Measurements from ENCODE around the gene GPATCH8.

The GPATCH8 gene

DNA sequence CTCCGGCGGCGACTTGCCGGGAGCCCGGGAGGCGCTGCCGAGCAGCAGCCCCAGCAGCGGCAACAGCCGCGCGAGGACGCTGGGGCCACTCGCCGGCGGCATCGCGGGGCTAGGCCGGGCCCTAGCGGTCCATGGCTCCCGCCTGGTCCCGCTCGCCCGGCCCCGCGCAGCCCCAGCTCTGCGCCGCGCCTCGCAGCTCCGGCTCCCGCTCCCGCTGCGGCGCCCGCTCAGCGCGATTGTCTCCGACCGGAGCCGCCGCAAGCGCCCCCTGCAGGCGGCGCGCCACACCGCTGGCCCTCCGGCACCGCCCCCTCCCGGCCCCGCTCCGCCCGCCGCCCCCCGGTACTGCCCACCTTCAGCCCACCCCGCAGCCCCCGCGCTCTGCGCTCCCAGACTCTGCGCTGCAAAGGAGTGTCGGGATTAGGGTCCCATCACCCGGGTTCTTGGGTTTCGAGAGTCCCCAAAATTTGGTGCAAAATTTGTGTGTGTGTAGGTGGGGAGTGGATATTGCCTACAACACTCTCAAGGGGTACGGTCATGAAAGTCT lies 139.5 kb downstream of the GPATCH8 start, which contains the start of gene FAM171A2:
FAM171A2 (minus strand) TSS at position 241 of the 547 bp plus-strand sequence; CDS start at position 102, 139 bp downstream.
- peak within 1 kb of the TSS; percentile 68 to 76 for H3K4me3 ChIP-seq (replicated peaks in 1 of 2; ENCODE audit: low read depth in 2 of 2, low read length in 2 of 2)
- DNase-seq (ENCODE audit: low read depth in 2 of 2), result peak; percentile 35 to 64

DNA sequence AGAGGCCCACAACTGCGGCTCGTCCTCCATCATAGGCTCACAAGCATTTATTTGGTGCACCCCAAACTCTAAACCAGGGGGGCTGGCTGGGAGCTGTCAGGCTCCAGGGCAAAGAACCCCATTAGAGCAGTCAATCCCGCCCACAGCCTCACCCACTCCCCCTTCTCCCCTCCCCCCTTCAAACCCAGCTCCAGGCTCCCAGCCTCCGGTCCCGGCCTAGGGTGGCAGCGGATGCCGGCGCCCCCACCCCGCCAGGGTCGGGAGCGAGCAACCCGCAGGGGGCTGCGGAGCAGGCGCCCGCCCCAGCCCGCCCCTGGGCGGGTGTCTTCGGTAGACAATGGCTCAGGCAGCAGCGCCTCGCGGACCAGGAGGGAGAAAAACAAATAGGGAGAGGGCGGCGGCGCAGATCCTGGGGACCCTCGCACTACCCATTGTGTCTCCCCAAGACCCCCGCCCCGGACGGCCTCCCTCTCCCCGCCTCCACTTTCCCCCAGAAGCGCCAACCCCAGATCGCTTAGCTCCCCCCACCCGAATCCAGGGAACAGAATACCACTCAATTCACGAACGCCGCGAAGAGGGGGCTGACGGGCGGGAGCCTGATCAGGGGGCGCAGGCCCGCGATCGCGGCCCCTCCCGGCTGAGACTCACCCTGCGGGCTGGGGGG lies 140.1 kb downstream of the GPATCH8 start:
- DNase-seq (ENCODE audit: low read depth in 2 of 2), result no peak
- TF ChIP-seq, protein P1, sequence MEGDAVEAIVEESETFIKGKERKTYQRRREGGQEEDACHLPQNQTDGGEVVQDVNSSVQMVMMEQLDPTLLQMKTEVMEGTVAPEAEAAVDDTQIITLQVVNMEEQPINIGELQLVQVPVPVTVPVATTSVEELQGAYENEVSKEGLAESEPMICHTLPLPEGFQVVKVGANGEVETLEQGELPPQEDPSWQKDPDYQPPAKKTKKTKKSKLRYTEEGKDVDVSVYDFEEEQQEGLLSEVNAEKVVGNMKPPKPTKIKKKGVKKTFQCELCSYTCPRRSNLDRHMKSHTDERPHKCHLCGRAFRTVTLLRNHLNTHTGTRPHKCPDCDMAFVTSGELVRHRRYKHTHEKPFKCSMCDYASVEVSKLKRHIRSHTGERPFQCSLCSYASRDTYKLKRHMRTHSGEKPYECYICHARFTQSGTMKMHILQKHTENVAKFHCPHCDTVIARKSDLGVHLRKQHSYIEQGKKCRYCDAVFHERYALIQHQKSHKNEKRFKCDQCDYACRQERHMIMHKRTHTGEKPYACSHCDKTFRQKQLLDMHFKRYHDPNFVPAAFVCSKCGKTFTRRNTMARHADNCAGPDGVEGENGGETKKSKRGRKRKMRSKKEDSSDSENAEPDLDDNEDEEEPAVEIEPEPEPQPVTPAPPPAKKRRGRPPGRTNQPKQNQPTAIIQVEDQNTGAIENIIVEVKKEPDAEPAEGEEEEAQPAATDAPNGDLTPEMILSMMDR (IDR thresholded peaks at IDR 0.05; ENCODE audit: low read depth, low read length), result no peak
- peak overlapping the region; percentile 68 to 76 for H3K4me3 ChIP-seq (replicated peaks in 1 of 2; ENCODE audit: low read depth in 2 of 2, low read length in 2 of 2)

More for the DNA sequence above, 139.5 kb downstream of the GPATCH8 start, which contains the start of gene FAM171A2:
- TF ChIP-seq, protein P1 (IDR thresholded peaks at IDR 0.05; ENCODE audit: low read depth, low read length), result peak; percentile 12

DNA sequence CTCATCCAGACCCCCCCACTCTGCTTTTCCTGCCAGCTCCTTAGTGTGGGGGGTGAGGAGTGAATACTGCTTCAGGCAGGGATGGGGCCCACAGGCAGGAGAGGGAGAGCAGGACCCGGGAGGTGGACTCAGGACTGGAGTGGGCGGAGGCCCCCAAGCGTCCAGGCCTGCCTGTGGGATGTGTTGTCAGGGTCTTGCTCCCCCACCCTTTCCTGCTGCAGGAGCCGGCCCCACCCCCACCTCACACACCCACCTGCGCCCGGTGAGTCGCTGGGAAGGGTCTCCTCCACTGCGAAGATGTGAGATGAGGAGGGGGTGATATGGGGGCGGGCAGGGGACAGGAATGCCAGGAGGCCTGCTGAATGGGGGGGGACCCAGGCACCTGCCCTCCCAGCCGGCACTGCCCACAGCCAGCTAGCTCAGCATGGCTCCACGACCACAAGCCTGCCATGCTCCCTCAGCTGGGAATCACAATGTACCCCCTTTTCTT lies 140.7 kb downstream of the GPATCH8 start:
- peak overlapping the region; percentile 68 to 76 for H3K4me3 ChIP-seq (replicated peaks in 1 of 2; ENCODE audit: low read depth in 2 of 2, low read length in 2 of 2)

DNA sequence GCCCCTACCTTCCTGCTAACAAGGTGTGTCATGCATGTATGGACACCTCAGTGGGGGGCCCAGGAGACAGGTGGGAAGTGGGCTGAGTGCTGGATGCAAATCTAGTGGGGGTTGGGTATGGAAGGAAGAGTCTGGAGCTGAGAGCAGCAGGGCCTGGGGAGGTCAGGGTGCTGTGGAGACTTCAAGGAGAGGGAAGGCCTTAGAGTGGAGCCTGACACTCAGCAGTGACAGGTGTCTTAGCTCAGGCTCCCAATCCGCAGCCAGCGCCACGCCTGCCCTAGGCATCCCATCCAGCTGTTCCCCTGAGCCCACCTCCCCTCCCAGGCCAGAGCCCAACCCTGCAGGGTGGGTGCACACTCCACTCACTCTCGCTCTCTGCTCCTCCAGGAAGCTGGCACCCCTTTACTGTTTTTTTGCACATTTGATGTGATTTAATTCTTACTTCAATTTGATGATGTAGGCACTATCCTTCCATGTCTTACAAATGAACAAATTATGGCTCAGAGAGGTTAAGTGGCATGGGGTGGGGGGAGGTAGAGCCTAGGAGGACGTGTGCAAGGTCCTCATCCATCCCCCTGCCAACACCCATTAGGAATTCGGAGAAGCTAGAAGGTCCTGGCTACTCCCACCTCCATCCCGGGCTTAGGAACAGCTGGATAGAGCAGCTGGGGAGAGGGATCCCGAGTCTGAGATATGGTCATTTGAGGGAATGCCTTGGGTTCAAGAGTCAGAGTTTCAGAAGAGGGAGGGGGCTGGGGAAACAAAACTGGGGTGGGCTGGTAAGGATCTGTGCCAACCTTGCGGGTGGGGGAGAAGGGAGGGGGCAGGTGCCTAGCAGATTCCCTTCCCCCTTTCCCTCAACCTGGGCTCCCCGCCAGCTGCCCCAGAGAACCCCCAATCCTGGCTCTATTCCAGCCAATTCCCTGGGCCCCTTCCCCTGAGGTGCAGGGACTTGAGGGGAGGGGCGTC lies 141.6 kb downstream of the GPATCH8 start:
- TF ChIP-seq, protein P1 (IDR thresholded peaks at IDR 0.05; ENCODE audit: low read depth, low read length), result no peak
- H3K4me3 ChIP-seq (replicated peaks in 1 of 2; ENCODE audit: low read depth in 2 of 2, low read length in 2 of 2), result no peak overlapping the region
- DNase-seq (ENCODE audit: low read depth in 2 of 2), result no peak

More for the DNA sequence above, 140.7 kb downstream of the GPATCH8 start:
- TF ChIP-seq, protein P1 (IDR thresholded peaks at IDR 0.05; ENCODE audit: low read depth, low read length), result no peak
- no peak for DNase-seq (ENCODE audit: low read depth in 2 of 2)

DNA sequence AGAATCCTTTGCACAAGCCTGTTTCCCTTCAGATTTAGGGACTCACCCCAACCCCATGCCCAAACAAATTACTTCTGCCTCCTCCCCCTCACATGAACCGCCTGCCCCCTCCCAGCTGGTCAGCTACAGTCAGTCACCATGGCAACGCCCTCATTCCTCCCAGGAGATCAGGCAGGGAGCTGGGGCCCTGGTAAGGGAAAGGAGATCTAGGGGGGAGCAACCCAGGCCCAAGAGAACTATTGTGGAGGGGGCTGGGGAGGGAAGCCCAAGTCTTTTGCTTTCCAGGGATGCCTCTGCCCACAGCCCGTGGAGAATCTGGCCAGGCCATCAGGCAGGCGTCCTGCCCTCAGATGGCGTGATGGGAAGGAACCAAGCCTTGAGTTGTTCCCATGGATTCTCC lies 142.4 kb downstream of the GPATCH8 start:
- TF ChIP-seq, protein P1 (IDR thresholded peaks at IDR 0.05; ENCODE audit: low read depth, low read length), result no peak
- no peak overlapping the region for H3K4me3 ChIP-seq (replicated peaks in 1 of 2; ENCODE audit: low read depth in 2 of 2, low read length in 2 of 2)
- DNase-seq (ENCODE audit: low read depth in 2 of 2), result peak; percentile 51 to 71

DNA sequence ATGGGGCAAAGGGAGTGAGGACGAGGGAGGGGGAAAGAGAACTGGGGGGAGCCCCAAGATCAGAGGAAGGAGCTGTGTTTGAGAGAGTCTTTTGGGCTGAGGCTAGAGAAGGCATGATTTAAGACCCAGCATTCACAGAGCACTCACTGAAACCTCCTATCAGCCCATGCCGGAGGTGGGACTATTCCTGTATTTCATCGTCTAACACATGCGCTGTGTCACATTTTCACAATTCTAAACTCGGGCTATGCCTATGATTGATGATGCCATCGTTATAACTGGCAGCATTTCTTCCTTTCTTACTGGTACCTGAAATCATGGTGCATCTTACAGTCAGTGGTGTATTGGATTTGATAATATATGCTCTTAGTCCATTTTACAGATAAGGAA lies 143.1 kb downstream of the GPATCH8 start:
- DNase-seq (ENCODE audit: low read depth in 2 of 2), result no peak
- TF ChIP-seq, protein P1 (IDR thresholded peaks at IDR 0.05; ENCODE audit: low read depth, low read length), result no peak
- no peak overlapping the region for H3K4me3 ChIP-seq (replicated peaks in 1 of 2; ENCODE audit: low read depth in 2 of 2, low read length in 2 of 2)

All from cardiac fibroblast (primary cell).